ENCODE results near the gene FYN.
A peak's percentile ranks its signal among the peaks of the same experiment; 100 is the strongest.

The FYN gene

DNA sequence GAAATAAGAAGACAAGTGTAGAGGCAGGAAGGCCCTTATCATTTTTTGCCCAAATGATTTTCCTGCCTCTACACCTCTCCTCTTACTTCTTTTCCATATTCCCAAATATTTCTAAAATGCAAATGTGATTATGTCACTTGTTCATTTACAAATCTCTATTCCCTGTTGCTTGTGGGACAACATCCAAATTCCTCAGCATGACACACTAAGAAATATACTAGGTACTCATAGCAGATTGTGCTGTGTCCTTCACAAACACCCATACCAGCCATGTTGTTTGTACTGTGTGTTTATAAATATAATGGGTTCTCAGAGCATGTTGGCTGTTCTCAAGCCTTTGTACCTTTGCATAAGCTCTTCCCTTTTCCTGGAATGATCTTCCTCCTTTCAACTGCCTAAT lies 17.7 kb upstream of the FYN start:
- H3K9me3 ChIP-seq (ENCODE audit: control insufficient read depth, insufficient read depth, low read depth, low read length), result no peaks in the 10 kb centered on the region
- no peak for TF ChIP-seq ZNF391 (tag by site-specific recombination; IDR thresholded peaks at IDR 0.05; ENCODE audit: borderline replicate concordance, low read depth)
- TF ChIP-seq SETDB1 (IDR thresholded peaks at IDR 0.05; ENCODE audit: insufficient read length, low read length), result no peak
- no peak for TF ChIP-seq ZNF654 (tag by site-specific recombination; IDR thresholded peaks at IDR 0.05; ENCODE audit: low read depth)
- TF ChIP-seq SCRT2 (tag by site-specific recombination; IDR thresholded peaks at IDR 0.05), result no peak
- TF ChIP-seq HOXA7 (CRISPR knock-in tag; IDR thresholded peaks at IDR 0.05; ENCODE audit: borderline replicate concordance), result no peak
- no peak for TF ChIP-seq OVOL3 (tag by site-specific recombination; IDR thresholded peaks at IDR 0.05)
- no peak for TF ChIP-seq ZNF707 (tag by site-specific recombination; IDR thresholded peaks at IDR 0.05)
- TF ChIP-seq ZNF624 (tag by site-specific recombination; IDR thresholded peaks at IDR 0.05), result no peak
- no peak for TF ChIP-seq ZNF433 (tag by site-specific recombination; IDR thresholded peaks at IDR 0.05; ENCODE audit: low read depth)
- TF ChIP-seq, protein P1, sequence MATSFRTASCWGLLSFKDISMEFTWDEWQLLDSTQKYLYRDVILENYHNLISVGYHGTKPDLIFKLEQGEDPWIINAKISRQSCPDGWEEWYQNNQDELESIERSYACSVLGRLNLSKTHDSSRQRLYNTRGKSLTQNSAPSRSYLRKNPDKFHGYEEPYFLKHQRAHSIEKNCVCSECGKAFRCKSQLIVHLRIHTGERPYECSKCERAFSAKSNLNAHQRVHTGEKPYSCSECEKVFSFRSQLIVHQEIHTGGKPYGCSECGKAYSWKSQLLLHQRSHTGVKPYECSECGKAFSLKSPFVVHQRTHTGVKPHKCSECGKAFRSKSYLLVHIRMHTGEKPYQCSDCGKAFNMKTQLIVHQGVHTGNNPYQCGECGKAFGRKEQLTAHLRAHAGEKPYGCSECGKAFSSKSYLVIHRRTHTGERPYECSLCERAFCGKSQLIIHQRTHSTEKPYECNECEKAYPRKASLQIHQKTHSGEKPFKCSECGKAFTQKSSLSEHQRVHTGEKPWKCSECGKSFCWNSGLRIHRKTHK (tag by site-specific recombination; IDR thresholded peaks at IDR 0.05), result no peak
- TF ChIP-seq ZNF302 (tag by site-specific recombination; IDR thresholded peaks at IDR 0.05; ENCODE audit: low read depth), result no peak
- TF ChIP-seq, protein P2, sequence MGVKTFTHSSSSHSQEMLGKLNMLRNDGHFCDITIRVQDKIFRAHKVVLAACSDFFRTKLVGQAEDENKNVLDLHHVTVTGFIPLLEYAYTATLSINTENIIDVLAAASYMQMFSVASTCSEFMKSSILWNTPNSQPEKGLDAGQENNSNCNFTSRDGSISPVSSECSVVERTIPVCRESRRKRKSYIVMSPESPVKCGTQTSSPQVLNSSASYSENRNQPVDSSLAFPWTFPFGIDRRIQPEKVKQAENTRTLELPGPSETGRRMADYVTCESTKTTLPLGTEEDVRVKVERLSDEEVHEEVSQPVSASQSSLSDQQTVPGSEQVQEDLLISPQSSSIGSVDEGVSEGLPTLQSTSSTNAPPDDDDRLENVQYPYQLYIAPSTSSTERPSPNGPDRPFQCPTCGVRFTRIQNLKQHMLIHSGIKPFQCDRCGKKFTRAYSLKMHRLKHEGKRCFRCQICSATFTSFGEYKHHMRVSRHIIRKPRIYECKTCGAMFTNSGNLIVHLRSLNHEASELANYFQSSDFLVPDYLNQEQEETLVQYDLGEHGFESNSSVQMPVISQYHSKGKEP (tag by site-specific recombination; IDR thresholded peaks at IDR 0.05), result no peak
- TF ChIP-seq, protein P3, sequence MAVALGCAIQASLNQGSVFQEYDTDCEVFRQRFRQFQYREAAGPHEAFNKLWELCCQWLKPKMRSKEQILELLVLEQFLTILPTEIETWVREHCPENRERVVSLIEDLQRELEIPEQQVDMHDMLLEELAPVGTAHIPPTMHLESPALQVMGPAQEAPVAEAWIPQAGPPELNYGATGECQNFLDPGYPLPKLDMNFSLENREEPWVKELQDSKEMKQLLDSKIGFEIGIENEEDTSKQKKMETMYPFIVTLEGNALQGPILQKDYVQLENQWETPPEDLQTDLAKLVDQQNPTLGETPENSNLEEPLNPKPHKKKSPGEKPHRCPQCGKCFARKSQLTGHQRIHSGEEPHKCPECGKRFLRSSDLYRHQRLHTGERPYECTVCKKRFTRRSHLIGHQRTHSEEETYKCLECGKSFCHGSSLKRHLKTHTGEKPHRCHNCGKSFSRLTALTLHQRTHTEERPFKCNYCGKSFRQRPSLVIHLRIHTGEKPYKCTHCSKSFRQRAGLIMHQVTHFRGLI (tag by site-specific recombination; IDR thresholded peaks at IDR 0.05), result no peak
- H3K36me3 ChIP-seq (ENCODE audit: control insufficient read depth in 2 of 2, insufficient read depth in 1 of 2, low read length in 2 of 2), result no peaks in the 10 kb centered on the region
- POLR2A ChIA-PET, result no interaction called here
- no peak overlapping the region for H3K27ac ChIP-seq (ENCODE audit: extremely low read depth, low read depth, low read length)
- H3K4me3 ChIP-seq (ENCODE audit: low read depth, low read length), result no peak overlapping the region
- H3K4me1 ChIP-seq (ENCODE audit: control insufficient read depth, insufficient read depth, low read length), result peaks cover 12% of the 10 kb centered on the region; the same call in 1 of the 2 replicates
- CTCF ChIA-PET, result no interaction called here

DNA sequence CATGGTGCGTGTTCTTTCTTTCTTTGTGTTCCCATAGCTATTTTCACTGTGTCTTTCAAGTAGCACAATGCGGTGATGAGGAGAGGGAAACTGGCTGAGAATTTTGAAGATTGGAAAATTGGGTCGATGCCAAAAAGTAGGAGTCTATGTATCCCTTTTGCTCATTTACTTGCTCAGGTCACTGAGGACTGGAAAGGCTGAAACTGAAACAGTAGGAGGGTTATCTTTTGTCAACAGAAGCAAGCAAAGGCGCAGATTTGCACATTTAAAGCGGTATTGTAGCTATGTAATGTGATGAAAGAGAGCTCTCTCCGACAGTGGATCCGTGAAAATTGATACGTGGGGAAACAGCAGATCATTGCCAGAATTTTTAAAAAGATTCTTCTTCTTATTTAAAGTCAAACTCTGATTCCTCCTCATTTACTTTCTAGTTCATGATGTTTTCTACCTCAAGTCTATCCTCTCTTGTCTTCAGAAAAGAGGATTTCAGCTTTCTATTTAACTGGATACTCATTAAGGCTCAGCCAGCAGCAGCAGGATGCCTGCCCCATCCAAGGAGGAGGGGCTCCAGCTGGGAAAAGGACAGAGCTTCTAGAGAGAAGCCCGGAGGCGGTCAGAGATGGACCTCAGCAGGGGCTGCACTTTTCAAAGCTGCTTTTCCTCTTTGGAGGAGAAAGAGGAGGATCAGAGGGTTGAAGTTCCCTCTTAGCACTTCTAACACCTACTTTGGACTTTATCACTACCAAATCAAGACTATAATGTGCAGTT lies 15.9 kb upstream of the FYN start:
- Histone ChIP-seq H3K4me1 (ENCODE audit: control insufficient read depth, insufficient read depth, low read length) (peaks cover 12% of the 10 kb centered on the region; the same call in 1 of the 2 replicates), H3K36me3 (ENCODE audit: control insufficient read depth in 2 of 2, insufficient read depth in 1 of 2, low read length in 2 of 2) (no peaks in the 10 kb centered on the region), H3K9me3 (ENCODE audit: control insufficient read depth, insufficient read depth, low read depth, low read length) (no peaks in the 10 kb centered on the region), H3K4me3 (ENCODE audit: low read depth, low read length) (peak overlapping the region; percentile 21), H3K27ac (ENCODE audit: extremely low read depth, low read depth, low read length) (no peak overlapping the region)
- POLR2A ChIA-PET, result interaction anchor here (0.5 to 1.7 kb wide), 3 partner anchors 9 to 154 kb away, joined by 3 to 10 read pairs (median 3); partner anchors contain the start of gene FYN
- CTCF ChIA-PET, result interaction anchor here (1.2 to 2.0 kb wide), 2 partner anchors 8 to 140 kb away, joined by 3 to 6 read pairs; no protein-coding TSS in a partner anchor
- TF ChIP-seq, protein P4, sequence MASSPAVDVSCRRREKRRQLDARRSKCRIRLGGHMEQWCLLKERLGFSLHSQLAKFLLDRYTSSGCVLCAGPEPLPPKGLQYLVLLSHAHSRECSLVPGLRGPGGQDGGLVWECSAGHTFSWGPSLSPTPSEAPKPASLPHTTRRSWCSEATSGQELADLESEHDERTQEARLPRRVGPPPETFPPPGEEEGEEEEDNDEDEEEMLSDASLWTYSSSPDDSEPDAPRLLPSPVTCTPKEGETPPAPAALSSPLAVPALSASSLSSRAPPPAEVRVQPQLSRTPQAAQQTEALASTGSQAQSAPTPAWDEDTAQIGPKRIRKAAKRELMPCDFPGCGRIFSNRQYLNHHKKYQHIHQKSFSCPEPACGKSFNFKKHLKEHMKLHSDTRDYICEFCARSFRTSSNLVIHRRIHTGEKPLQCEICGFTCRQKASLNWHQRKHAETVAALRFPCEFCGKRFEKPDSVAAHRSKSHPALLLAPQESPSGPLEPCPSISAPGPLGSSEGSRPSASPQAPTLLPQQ (tag by site-specific recombination; IDR thresholded peaks at IDR 0.05), result peak; percentile 96
- TF ChIP-seq, protein P5, sequence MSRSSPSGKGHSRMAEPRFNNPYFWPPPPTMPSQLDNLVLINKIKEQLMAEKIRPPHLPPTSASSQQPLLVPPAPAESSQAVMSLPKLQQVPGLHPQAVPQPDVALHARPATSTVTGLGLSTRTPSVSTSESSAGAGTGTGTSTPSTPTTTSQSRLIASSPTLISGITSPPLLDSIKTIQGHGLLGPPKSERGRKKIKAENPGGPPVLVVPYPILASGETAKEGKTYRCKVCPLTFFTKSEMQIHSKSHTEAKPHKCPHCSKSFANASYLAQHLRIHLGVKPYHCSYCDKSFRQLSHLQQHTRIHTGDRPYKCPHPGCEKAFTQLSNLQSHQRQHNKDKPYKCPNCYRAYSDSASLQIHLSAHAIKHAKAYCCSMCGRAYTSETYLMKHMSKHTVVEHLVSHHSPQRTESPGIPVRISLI (tag by site-specific recombination; IDR thresholded peaks at IDR 0.05), result no peak
- TF ChIP-seq ZNF654 (tag by site-specific recombination; IDR thresholded peaks at IDR 0.05; ENCODE audit: low read depth) (no peak), ZNF184 (tag by site-specific recombination; IDR thresholded peaks at IDR 0.05) (no peak), ZNF274 (IDR thresholded peaks at IDR 0.05; ENCODE audit: low read length) (no peak), ZNF274 (tag by site-specific recombination; IDR thresholded peaks at IDR 0.05; ENCODE audit: borderline replicate concordance) (no peak), BCL11B (tag by site-specific recombination; IDR thresholded peaks at IDR 0.05; ENCODE audit: low read depth) (no peak), GLI4 (tag by site-specific recombination; IDR thresholded peaks at IDR 0.05) (no peak), ZNF169 (tag by site-specific recombination; IDR thresholded peaks at IDR 0.05) (no peak)
- TF ChIP-seq, protein P6, sequence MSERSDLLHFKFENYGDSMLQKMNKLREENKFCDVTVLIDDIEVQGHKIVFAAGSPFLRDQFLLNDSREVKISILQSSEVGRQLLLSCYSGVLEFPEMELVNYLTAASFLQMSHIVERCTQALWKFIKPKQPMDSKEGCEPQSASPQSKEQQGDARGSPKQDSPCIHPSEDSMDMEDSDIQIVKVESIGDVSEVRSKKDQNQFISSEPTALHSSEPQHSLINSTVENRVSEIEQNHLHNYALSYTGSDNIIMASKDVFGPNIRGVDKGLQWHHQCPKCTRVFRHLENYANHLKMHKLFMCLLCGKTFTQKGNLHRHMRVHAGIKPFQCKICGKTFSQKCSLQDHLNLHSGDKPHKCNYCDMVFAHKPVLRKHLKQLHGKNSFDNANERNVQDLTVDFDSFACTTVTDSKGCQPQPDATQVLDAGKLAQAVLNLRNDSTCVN (tag by site-specific recombination; optimal IDR thresholded peaks at IDR 0.05), result no peak
- TF ChIP-seq, protein P7, sequence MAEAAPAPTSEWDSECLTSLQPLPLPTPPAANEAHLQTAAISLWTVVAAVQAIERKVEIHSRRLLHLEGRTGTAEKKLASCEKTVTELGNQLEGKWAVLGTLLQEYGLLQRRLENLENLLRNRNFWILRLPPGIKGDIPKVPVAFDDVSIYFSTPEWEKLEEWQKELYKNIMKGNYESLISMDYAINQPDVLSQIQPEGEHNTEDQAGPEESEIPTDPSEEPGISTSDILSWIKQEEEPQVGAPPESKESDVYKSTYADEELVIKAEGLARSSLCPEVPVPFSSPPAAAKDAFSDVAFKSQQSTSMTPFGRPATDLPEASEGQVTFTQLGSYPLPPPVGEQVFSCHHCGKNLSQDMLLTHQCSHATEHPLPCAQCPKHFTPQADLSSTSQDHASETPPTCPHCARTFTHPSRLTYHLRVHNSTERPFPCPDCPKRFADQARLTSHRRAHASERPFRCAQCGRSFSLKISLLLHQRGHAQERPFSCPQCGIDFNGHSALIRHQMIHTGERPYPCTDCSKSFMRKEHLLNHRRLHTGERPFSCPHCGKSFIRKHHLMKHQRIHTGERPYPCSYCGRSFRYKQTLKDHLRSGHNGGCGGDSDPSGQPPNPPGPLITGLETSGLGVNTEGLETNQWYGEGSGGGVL (tag by site-specific recombination; IDR thresholded peaks at IDR 0.05), result no peak

All from HEK293 (cell line).